Measurements from ENCODE around the gene CELSR3. TPM values are rescaled to one million over a fixed set of nuclear protein-coding genes. Genes with fewer than 3 reads are reported as not detected.

The CELSR3 gene
- total and polyA plus RNA-seq, 4 donors, result 0.16 to 0.37 (median 0.26) TPM

DNA sequence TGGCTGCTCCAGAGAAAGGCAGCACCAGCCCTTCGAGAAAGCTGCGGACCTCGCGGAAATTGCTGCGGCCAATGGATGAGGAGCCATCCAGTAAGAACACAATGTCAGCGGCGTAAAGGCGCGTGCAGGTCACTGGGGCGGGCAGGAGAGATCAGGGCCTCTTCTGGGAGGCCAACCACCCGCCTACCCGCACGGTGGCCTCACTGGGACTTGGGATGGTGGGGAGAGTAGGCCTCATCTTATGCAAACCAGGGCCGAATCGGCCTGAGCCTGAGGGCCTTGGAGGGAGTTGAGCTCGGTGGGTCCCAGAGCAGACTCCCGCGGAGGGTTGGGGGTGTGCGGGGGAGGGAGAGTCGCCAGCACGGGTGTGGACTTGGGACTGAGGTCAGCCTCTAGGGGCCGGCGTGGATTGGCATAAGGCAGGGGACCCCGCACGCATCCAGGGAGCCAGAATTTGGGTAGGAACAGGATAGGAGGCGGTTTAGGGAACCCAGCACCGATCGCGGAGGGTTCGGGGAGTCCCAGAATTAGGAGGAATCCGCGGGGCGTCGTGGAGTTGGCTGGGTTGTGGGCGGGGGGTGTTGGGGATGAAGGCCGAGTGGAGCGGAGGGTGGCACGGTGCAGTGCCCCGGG, 68.2 kb downstream of the CELSR3 start:
- Histone ChIP-seq H3K4me1 (ENCODE audit: control insufficient read depth in 4 of 4, insufficient read depth in 4 of 4, low read length in 3 of 4) (peaks cover 0 to 4% (median 0%) of the 10 kb centered on the region in 4 donors), H3K36me3 (ENCODE audit: control insufficient read depth in 4 of 4, insufficient read depth in 3 of 4, low read depth in 1 of 4, low read length in 3 of 4) (peaks cover 6 to 21% (median 15%) of the 10 kb centered on the region in 4 donors), H3K9ac (ENCODE audit: low read depth in 1 of 2, low read length in 2 of 2) (no peak overlapping the region), H3K27me3 (ENCODE audit: control insufficient read depth in 4 of 4, insufficient read depth in 4 of 4, low read length in 3 of 4) (no peaks in the 10 kb centered on the region), H3K9me3 (ENCODE audit: control insufficient read depth in 4 of 4, low read length in 3 of 4) (no peaks in the 10 kb centered on the region), H3K4me3 (ENCODE audit: low read depth in 1 of 3, low read length in 3 of 3) (no peak overlapping the region), H3K27ac (ENCODE audit: low read depth in 1 of 2, low read length in 2 of 2) (no peak overlapping the region)
- DNase-seq (ENCODE audit: low spot score), result no peak
- 44% methylated on average over 39 of the region's 39 CpGs for WGBS
- TF ChIP-seq EGR1 (IDR thresholded peaks at IDR 0.05; ENCODE audit: low read depth in 2 of 2), result no peak
- TF ChIP-seq, protein P1, sequence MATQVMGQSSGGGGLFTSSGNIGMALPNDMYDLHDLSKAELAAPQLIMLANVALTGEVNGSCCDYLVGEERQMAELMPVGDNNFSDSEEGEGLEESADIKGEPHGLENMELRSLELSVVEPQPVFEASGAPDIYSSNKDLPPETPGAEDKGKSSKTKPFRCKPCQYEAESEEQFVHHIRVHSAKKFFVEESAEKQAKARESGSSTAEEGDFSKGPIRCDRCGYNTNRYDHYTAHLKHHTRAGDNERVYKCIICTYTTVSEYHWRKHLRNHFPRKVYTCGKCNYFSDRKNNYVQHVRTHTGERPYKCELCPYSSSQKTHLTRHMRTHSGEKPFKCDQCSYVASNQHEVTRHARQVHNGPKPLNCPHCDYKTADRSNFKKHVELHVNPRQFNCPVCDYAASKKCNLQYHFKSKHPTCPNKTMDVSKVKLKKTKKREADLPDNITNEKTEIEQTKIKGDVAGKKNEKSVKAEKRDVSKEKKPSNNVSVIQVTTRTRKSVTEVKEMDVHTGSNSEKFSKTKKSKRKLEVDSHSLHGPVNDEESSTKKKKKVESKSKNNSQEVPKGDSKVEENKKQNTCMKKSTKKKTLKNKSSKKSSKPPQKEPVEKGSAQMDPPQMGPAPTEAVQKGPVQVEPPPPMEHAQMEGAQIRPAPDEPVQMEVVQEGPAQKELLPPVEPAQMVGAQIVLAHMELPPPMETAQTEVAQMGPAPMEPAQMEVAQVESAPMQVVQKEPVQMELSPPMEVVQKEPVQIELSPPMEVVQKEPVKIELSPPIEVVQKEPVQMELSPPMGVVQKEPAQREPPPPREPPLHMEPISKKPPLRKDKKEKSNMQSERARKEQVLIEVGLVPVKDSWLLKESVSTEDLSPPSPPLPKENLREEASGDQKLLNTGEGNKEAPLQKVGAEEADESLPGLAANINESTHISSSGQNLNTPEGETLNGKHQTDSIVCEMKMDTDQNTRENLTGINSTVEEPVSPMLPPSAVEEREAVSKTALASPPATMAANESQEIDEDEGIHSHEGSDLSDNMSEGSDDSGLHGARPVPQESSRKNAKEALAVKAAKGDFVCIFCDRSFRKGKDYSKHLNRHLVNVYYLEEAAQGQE (IDR thresholded peaks at IDR 0.05), result no peak
- no peak for TF ChIP-seq HNF4G (IDR thresholded peaks at IDR 0.05)
- TF ChIP-seq, protein P2, sequence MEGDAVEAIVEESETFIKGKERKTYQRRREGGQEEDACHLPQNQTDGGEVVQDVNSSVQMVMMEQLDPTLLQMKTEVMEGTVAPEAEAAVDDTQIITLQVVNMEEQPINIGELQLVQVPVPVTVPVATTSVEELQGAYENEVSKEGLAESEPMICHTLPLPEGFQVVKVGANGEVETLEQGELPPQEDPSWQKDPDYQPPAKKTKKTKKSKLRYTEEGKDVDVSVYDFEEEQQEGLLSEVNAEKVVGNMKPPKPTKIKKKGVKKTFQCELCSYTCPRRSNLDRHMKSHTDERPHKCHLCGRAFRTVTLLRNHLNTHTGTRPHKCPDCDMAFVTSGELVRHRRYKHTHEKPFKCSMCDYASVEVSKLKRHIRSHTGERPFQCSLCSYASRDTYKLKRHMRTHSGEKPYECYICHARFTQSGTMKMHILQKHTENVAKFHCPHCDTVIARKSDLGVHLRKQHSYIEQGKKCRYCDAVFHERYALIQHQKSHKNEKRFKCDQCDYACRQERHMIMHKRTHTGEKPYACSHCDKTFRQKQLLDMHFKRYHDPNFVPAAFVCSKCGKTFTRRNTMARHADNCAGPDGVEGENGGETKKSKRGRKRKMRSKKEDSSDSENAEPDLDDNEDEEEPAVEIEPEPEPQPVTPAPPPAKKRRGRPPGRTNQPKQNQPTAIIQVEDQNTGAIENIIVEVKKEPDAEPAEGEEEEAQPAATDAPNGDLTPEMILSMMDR (IDR thresholded peaks at IDR 0.05; ENCODE audit: low read depth, low read length, missing input control), result no peak
- TF ChIP-seq SP1 (IDR thresholded peaks at IDR 0.05), result no peak
- no peak for TF ChIP-seq HNF4A (conservative IDR thresholded peaks at IDR 0.05)
- no peak for TF ChIP-seq FOXA1 (IDR thresholded peaks at IDR 0.05)
- no peak for TF ChIP-seq TAF1 (conservative IDR thresholded peaks at IDR 0.05)
- TF ChIP-seq RAD21 (IDR thresholded peaks at IDR 0.05), result no peak
- TF ChIP-seq, protein P3, sequence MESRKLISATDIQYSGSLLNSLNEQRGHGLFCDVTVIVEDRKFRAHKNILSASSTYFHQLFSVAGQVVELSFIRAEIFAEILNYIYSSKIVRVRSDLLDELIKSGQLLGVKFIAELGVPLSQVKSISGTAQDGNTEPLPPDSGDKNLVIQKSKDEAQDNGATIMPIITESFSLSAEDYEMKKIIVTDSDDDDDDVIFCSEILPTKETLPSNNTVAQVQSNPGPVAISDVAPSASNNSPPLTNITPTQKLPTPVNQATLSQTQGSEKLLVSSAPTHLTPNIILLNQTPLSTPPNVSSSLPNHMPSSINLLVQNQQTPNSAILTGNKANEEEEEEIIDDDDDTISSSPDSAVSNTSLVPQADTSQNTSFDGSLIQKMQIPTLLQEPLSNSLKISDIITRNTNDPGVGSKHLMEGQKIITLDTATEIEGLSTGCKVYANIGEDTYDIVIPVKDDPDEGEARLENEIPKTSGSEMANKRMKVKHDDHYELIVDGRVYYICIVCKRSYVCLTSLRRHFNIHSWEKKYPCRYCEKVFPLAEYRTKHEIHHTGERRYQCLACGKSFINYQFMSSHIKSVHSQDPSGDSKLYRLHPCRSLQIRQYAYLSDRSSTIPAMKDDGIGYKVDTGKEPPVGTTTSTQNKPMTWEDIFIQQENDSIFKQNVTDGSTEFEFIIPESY (IDR thresholded peaks at IDR 0.05), result no peak
- TF ChIP-seq GABPA (IDR thresholded peaks at IDR 0.05 in 1 of 2, conservative IDR thresholded peaks at IDR 0.05 in 1 of 2), result no peak
- TF ChIP-seq, protein P4, sequence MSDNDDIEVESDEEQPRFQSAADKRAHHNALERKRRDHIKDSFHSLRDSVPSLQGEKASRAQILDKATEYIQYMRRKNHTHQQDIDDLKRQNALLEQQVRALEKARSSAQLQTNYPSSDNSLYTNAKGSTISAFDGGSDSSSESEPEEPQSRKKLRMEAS (IDR thresholded peaks at IDR 0.05), result no peak
- no peak for TF ChIP-seq YY1 (IDR thresholded peaks at IDR 0.05)
- TF ChIP-seq, protein P5, sequence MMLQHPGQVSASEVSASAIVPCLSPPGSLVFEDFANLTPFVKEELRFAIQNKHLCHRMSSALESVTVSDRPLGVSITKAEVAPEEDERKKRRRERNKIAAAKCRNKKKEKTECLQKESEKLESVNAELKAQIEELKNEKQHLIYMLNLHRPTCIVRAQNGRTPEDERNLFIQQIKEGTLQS (IDR thresholded peaks at IDR 0.05), result no peak

DNA sequence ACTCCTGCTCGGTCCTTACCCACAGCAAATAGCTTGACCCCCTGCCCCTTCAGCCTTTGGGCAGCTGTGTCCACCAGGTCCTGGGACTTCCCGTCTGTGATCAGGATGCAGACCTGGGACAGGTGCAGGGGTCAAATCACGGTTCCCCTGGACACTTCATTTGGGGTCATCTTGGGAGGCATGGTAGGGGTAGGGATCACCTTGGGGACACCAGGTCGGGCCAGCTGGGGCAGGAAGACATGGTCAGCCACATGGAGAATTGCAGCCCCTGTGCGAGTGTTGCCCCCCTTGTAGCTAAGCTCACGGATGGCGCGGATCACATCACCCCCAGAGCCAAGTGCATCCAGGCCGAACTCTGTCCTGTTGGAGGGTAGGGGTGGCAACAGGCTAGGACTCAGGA, 69.3 kb downstream of the CELSR3 start:
- Histone ChIP-seq H3K36me3 (ENCODE audit: control insufficient read depth in 4 of 4, insufficient read depth in 3 of 4, low read depth in 1 of 4, low read length in 3 of 4) (peaks cover 0 to 10% (median 5%) of the 10 kb centered on the region in 4 donors), H3K27ac (ENCODE audit: low read depth in 1 of 2, low read length in 2 of 2) (no peak overlapping the region), H3K4me1 (ENCODE audit: control insufficient read depth in 4 of 4, insufficient read depth in 4 of 4, low read length in 3 of 4) (peaks cover 0 to 4% (median 0%) of the 10 kb centered on the region in 4 donors), H3K9me3 (ENCODE audit: control insufficient read depth in 4 of 4, low read length in 3 of 4) (no peaks in the 10 kb centered on the region), H3K9ac (ENCODE audit: low read depth in 1 of 2, low read length in 2 of 2) (no peak overlapping the region), H3K27me3 (ENCODE audit: control insufficient read depth in 4 of 4, insufficient read depth in 4 of 4, low read length in 3 of 4) (no peaks in the 10 kb centered on the region), H3K4me3 (ENCODE audit: low read depth in 1 of 3, low read length in 3 of 3) (no peak overlapping the region)
- no peak for DNase-seq (ENCODE audit: low spot score)
- 95% methylated on average over 9 of the region's 9 CpGs for WGBS
- TF ChIP-seq YY1 (IDR thresholded peaks at IDR 0.05) (no peak), GABPA (IDR thresholded peaks at IDR 0.05 in 1 of 2, conservative IDR thresholded peaks at IDR 0.05 in 1 of 2) (no peak), NR2F2 (IDR thresholded peaks at IDR 0.05) (no peak), JUND (IDR thresholded peaks at IDR 0.05) (no peak), RAD21 (IDR thresholded peaks at IDR 0.05) (no peak), SP1 (IDR thresholded peaks at IDR 0.05) (no peak), HNF4A (conservative IDR thresholded peaks at IDR 0.05) (no peak), EGR1 (IDR thresholded peaks at IDR 0.05; ENCODE audit: low read depth in 2 of 2) (no peak), FOXA2 (IDR thresholded peaks at IDR 0.05) (no peak)
- TF ChIP-seq, protein P1 (IDR thresholded peaks at IDR 0.05), result no peak
